GM12878 (cell line): ENCODE data around the gene FARS2. TPM values are rescaled to one million over a fixed set of nuclear protein-coding genes. Genes with fewer than 3 reads are reported as not detected.

ENCODE experiments used
- BCL11A ChIP-seq: IDR thresholded peaks from 2 replicates; pipeline ENCODE4 v1.6.1; 2011; ENCODE audit warnings: low read depth, low read length
- CBX3 ChIP-seq: fragments of 200-600 bp; sonication (generic); IDR thresholded peaks from 2 replicates; pipeline ENCODE4 v1.6.1; 2016; ENCODE audit warnings: low read depth, borderline replicate concordance
- CBX5 ChIP-seq: sonication (generic); IDR thresholded peaks from 2 replicates; pipeline ENCODE4 v1.6.1; 2016; ENCODE audit warnings: low read depth, moderate library complexity, mild to moderate bottlenecking, inconsistent platforms
- CREM ChIP-seq: IDR thresholded peaks from 2 replicates; pipeline ENCODE4 v1.6.1; 2014; ENCODE audit warnings: antibody characterized with exemption, low read depth
- EZH2 ChIP-seq: IDR thresholded peaks from 2 replicates; pipeline ENCODE4 v1.6.1; 2012; ENCODE audit warnings: low read depth, mild to moderate bottlenecking, control low read depth, inconsistent platforms, low read length, borderline replicate concordance; ENCODE audit not compliant: control insufficient read depth
- HDAC6 ChIP-seq: fragments of 200-600 bp; sonication (generic); IDR thresholded peaks from one replicate; pipeline ENCODE4 v1.8.0; 2017; ENCODE audit warnings: antibody characterized with exemption; ENCODE audit not compliant: unreplicated experiment
- POLR2A ChIP-seq: IDR thresholded peaks from 2 replicates; pipeline ENCODE4 v1.6.1; 2011; ENCODE audit warnings: low read depth, mild to moderate bottlenecking, low read length
- POLR2AphosphoS2 ChIP-seq: IDR thresholded peaks from 2 replicates; pipeline ENCODE4 v1.6.1; 2011; ENCODE audit warnings: low read depth, mild to moderate bottlenecking, low read length, improper control_type of control experiment, moderate library complexity
- RCOR1 ChIP-seq: conservative IDR thresholded peaks from 2 replicates; pipeline ENCODE4 v1.6.1; 2012; ENCODE audit warnings: low read depth, low read length, improper control_type of control experiment
- RELA ChIP-seq: fragments of 450-650 bp; IDR thresholded peaks from 2 replicates; pipeline ENCODE4 v1.8.0; 2014; ENCODE audit warnings: borderline replicate concordance; ENCODE audit not compliant: partially characterized antibody
- SP1 ChIP-seq: IDR thresholded peaks from one replicate; pipeline ENCODE4 v1.6.1; 2011; ENCODE audit warnings: low read depth, low read length
- SREBF1 ChIP-seq: IDR thresholded peaks from 2 replicates; pipeline ENCODE4 v1.6.1; 2012; ENCODE audit warnings: mild to moderate bottlenecking, low read length
- SREBF2 ChIP-seq: IDR thresholded peaks from 2 replicates; pipeline ENCODE4 v1.6.1; 2012; ENCODE audit warnings: mild to moderate bottlenecking, low read length
- STAT3 ChIP-seq: IDR thresholded peaks from 2 replicates; pipeline ENCODE4 v1.6.1; 2011; ENCODE audit warnings: low read depth, low read length, improper control_type of control experiment
- ZSCAN29 ChIP-seq: fragments of 450-650 bp; IDR thresholded peaks from 2 replicates; pipeline ENCODE4 v1.6.1; 2017; ENCODE audit warnings: mild to moderate bottlenecking, moderate library complexity
- polyA plus RNA-seq, 11 experiments: library from polyadenylated mRNA; depleted of rRNA in 4 of 11; unstranded in 6 of 11; stranded (reverse) in 5 of 11; fragments of >200 nt; fragmentation: Nextera tagmentation in 4 of 11; fragmentation: Illumina TruSeq in 1 of 11; extraction: Ambion mirVana in 4 of 11; extraction: Trizol in 1 of 11; gene quantifications; 1 replicate in 1 of 11; 2 replicates in 10 of 11; pipeline versions ENCODE4 v1.2.1 to v1.2.3, GENCODE V29; 2011 to 2016; ENCODE audit warnings: inconsistent platforms in 2 of 11, missing spikeins in 2 of 11, low read depth in 1 of 11
- total RNA-seq, 4 experiments: library from RNA; depleted of rRNA in 3 of 4; stranded (reverse); fragments of >200 nt in 3 of 4; fragmentation: Illumina TruSeq in 1 of 4; extraction: Trizol in 1 of 4; gene quantifications; 2 replicates each; pipeline versions ENCODE4 v1.2.1 to v1.2.3, GENCODE V29; 2013 to 2021
- TF ChIP-seq, protein P1 (sequence below): fragments of 450-650 bp; IDR thresholded peaks from 2 replicates; pipeline ENCODE4 v1.6.1; 2014; ENCODE audit warnings: mild to moderate bottlenecking
- TF ChIP-seq, protein P2 (sequence below): fragments of 150-350 bp; IDR thresholded peaks from 2 replicates; pipeline ENCODE4 v1.6.1; 2016; ENCODE audit warnings: low read depth, low read length
- TF ChIP-seq, protein P3 (sequence below): IDR thresholded peaks from 2 replicates; pipeline ENCODE4 v1.6.1; 2011; ENCODE audit warnings: low read depth, mild to moderate bottlenecking, low read length, moderate library complexity, borderline replicate concordance; ENCODE audit errors: extremely low read depth
- TF ChIP-seq, protein P4 (sequence below): fragments of 450-650 bp; IDR thresholded peaks from 2 replicates; pipeline ENCODE4 v1.6.1; 2017; ENCODE audit warnings: borderline replicate concordance
- TF ChIP-seq, protein P5 (sequence below): fragments of 450-650 bp; IDR thresholded peaks from 2 replicates; pipeline ENCODE4 v1.6.1; 2016; ENCODE audit warnings: mild to moderate bottlenecking

The FARS2 gene
- total and polyA plus RNA-seq, 10 of the 15 experiments (the other 5 are each of a cell fraction or from before 2014, with no cell fraction given), result 16.8 to 46.7 (median 25.6) TPM

DNA sequence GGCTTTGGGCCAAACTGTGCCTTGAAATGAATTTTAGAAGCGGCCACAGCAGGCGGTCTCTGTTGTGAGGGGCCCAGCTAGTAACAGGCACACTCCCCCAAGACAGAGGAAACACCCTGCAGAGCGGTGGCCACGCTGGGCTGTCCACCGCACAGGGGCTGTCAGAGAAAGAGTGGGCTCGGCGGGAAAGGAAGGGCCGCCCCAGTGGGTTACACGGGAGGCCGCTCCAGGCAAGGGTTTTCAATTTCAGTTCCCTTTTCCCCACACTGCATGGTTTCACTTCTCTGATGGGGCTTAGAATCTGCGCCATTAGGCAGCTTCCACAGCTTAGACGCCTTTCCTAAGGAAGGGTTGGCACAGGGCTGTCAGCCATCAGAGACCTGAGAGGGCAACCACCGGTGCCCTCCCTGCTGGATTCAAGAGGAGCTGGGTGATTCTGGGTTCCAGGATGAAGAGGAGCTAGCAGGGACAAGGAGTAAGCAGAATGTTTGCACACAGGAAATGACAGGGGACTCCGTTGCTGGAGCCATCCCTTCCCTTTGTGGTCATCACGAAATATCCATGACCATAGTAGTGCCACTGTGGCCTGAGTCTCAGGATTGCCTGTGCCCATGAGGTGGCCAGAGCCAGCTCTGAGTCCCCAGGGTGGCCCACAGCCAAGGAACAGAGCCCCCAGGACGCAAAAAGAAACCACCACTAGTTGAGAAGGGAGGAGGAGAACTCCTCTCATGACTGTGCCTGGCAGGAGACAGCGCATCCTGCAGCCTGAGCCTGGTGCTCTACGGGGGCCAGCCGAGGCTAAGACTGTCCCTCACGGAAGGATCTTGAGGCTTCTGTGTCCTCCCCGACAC, 462.8 kb downstream of the FARS2 start (continued):
- TF ChIP-seq EZH2, result no peak
- TF ChIP-seq, protein P1, sequence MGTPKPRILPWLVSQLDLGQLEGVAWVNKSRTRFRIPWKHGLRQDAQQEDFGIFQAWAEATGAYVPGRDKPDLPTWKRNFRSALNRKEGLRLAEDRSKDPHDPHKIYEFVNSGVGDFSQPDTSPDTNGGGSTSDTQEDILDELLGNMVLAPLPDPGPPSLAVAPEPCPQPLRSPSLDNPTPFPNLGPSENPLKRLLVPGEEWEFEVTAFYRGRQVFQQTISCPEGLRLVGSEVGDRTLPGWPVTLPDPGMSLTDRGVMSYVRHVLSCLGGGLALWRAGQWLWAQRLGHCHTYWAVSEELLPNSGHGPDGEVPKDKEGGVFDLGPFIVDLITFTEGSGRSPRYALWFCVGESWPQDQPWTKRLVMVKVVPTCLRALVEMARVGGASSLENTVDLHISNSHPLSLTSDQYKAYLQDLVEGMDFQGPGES, result no peak
- TF ChIP-seq, protein P2, sequence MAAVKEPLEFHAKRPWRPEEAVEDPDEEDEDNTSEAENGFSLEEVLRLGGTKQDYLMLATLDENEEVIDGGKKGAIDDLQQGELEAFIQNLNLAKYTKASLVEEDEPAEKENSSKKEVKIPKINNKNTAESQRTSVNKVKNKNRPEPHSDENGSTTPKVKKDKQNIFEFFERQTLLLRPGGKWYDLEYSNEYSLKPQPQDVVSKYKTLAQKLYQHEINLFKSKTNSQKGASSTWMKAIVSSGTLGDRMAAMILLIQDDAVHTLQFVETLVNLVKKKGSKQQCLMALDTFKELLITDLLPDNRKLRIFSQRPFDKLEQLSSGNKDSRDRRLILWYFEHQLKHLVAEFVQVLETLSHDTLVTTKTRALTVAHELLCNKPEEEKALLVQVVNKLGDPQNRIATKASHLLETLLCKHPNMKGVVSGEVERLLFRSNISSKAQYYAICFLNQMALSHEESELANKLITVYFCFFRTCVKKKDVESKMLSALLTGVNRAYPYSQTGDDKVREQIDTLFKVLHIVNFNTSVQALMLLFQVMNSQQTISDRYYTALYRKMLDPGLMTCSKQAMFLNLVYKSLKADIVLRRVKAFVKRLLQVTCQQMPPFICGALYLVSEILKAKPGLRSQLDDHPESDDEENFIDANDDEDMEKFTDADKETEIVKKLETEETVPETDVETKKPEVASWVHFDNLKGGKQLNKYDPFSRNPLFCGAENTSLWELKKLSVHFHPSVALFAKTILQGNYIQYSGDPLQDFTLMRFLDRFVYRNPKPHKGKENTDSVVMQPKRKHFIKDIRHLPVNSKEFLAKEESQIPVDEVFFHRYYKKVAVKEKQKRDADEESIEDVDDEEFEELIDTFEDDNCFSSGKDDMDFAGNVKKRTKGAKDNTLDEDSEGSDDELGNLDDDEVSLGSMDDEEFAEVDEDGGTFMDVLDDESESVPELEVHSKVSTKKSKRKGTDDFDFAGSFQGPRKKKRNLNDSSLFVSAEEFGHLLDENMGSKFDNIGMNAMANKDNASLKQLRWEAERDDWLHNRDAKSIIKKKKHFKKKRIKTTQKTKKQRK, result no peak
- TF ChIP-seq POLR2AphosphoS2, result no peak
- TF ChIP-seq BCL11A, result peak; percentile 89
- TF ChIP-seq RELA, result peak; percentile 61
- TF ChIP-seq, protein P3, sequence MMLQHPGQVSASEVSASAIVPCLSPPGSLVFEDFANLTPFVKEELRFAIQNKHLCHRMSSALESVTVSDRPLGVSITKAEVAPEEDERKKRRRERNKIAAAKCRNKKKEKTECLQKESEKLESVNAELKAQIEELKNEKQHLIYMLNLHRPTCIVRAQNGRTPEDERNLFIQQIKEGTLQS, result no peak
- TF ChIP-seq CBX3, result no peak
- TF ChIP-seq CBX5, result peak; percentile 63; the same call in 1 of the 2 replicates
- peak; percentile 68 for TF ChIP-seq POLR2A
- no peak for TF ChIP-seq HDAC6
- peak; percentile 26 for TF ChIP-seq SP1
- no peak for TF ChIP-seq SREBF1
- TF ChIP-seq STAT3, result no peak
- peak; percentile 78 for TF ChIP-seq CREM
- no peak for TF ChIP-seq SREBF2
- TF ChIP-seq, protein P4, sequence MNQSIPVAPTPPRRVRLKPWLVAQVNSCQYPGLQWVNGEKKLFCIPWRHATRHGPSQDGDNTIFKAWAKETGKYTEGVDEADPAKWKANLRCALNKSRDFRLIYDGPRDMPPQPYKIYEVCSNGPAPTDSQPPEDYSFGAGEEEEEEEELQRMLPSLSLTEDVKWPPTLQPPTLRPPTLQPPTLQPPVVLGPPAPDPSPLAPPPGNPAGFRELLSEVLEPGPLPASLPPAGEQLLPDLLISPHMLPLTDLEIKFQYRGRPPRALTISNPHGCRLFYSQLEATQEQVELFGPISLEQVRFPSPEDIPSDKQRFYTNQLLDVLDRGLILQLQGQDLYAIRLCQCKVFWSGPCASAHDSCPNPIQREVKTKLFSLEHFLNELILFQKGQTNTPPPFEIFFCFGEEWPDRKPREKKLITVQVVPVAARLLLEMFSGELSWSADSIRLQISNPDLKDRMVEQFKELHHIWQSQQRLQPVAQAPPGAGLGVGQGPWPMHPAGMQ, result no peak
- TF ChIP-seq RCOR1, result peak; percentile 53; the same call in 1 of the 2 replicates
- no peak for TF ChIP-seq ZSCAN29
- TF ChIP-seq, protein P5, sequence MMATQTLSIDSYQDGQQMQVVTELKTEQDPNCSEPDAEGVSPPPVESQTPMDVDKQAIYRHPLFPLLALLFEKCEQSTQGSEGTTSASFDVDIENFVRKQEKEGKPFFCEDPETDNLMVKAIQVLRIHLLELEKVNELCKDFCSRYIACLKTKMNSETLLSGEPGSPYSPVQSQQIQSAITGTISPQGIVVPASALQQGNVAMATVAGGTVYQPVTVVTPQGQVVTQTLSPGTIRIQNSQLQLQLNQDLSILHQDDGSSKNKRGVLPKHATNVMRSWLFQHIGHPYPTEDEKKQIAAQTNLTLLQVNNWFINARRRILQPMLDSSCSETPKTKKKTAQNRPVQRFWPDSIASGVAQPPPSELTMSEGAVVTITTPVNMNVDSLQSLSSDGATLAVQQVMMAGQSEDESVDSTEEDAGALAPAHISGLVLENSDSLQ, result no peak
